A549 (cell line): ENCODE results near the gene HEXIM2. TPM values are rescaled to one million over a fixed set of nuclear protein-coding genes. Genes with fewer than 3 reads are reported as not detected.
A peak's percentile ranks its signal among the peaks of the same experiment; 100 is the strongest.

ENCODE experiments used
- ATAC-seq, 2 experiments: fragments of 200-7000 bp in 1 of 2; fragments of >200 bp in 1 of 2; cut with Nextera tagmentation in 1 of 2; cut with Tn5 transposase in 1 of 2; 3 replicates each; pipeline versions ENCODE4 v1.8.0 to v1.9.1; 2018 to 2020; ENCODE audit warnings: mild to moderate bottlenecking in 1 of 2, moderate library complexity in 1 of 2
- CTCF ChIA-PET: fragments of 300-600 bp; sonication (Branson Sonifier 250); formaldehyde crosslinking; extraction: SDS; loops from one replicate; lab custom pipeline; 2021; ENCODE audit warnings: antibody characterized with exemption, inconsistent platforms; lab: Yijun Ruan, JAX
- POLR2A ChIA-PET: fragments of 350-600 bp; formaldehyde crosslinking; extraction: SDS; loops from one replicate; lab custom pipeline; 2021; ENCODE audit warnings: antibody characterized with exemption, inconsistent platforms; lab: Yijun Ruan, JAX
- DNase-seq, 2 experiments: peaks; one replicate each; pipeline versions ENCODE4 v3.0.0 to v3.0.0-alpha.2; 2011 to 2016; ENCODE audit warnings: low read depth in 1 of 2, low spot score in 1 of 2
- FAIRE-seq: peaks from 2 replicates; lab custom pipeline; 2011; peaks lifted over from hg19 to GRCh38; lab: Jason Lieb, UNC
- H3K27ac ChIP-seq, 2 experiments: fragments of >200 bp; sonication (Bioruptor Twin); formaldehyde crosslinking; 3 replicates each; pipeline ENCODE4 v1.5.1; 2016 to 2017
- H3K4me1 ChIP-seq: fragments of >200 bp; sonication (Bioruptor Twin); formaldehyde crosslinking; 3 replicates; pipeline ENCODE4 v1.6.1; 2016
- H3K4me2 ChIP-seq: fragments of >200 bp; sonication (Bioruptor Twin); formaldehyde crosslinking; 3 replicates; pipeline ENCODE4 v1.6.1; 2016
- H3K4me3 ChIP-seq: fragments of >200 bp; sonication (Bioruptor Twin); formaldehyde crosslinking; 3 replicates; pipeline ENCODE4 v1.5.1; 2016
- H3K9me3 ChIP-seq: fragments of >200 bp; sonication (Bioruptor Twin); formaldehyde crosslinking; 3 replicates; pipeline ENCODE4 v1.6.1; 2016
- ATOH8 ChIP-seq: fragments of 250-450 bp; sonication (Bioruptor Pico); IDR thresholded peaks from 2 replicates; pipeline ENCODE4 v1.5.0; 2020; ENCODE audit warnings: low read depth, mild to moderate bottlenecking, moderate library complexity
- BHLHE40 ChIP-seq: IDR thresholded peaks from 2 replicates; pipeline ENCODE4 v1.6.1; 2012; ENCODE audit warnings: low read depth, low read length, inconsistent platforms
- CBX2 ChIP-seq: fragments of 200-600 bp; sonication (generic); IDR thresholded peaks from 2 replicates; pipeline ENCODE4 v1.6.1; 2016; ENCODE audit warnings: low read depth, mild to moderate bottlenecking, borderline replicate concordance
- CHD2 ChIP-seq: fragments of 150-350 bp; IDR thresholded peaks from 2 replicates; pipeline ENCODE4 v1.6.1; 2014; ENCODE audit warnings: low read length; ENCODE audit not compliant: partially characterized antibody
- CHD4 ChIP-seq: fragments of 200-600 bp; sonication (generic); IDR thresholded peaks from 2 replicates; pipeline ENCODE4 v1.6.1; 2016; ENCODE audit warnings: antibody characterized with exemption, mild to moderate bottlenecking, borderline replicate concordance
- E2F6 ChIP-seq: IDR thresholded peaks from 2 replicates; pipeline ENCODE4 v1.6.1; 2012; ENCODE audit warnings: low read depth, borderline replicate concordance
- EHF ChIP-seq: fragments of 250-450 bp; sonication (Bioruptor Pico); IDR thresholded peaks from 2 replicates; pipeline ENCODE4 v1.5.0; 2020; ENCODE audit warnings: mild to moderate bottlenecking
- EHMT2 ChIP-seq: fragments of 200-600 bp; sonication (generic); IDR thresholded peaks from 2 replicates; pipeline ENCODE4 v1.6.1; 2016; ENCODE audit warnings: antibody characterized with exemption, low read depth, mild to moderate bottlenecking, moderate library complexity
- FOSL2 ChIP-seq, 2 experiments: fragments of 450-650 bp in 1 of 2; fragments of >200 bp in 1 of 2; sonication (Bioruptor Twin) in 1 of 2; formaldehyde crosslinking; IDR thresholded peaks; 2 replicates each; pipeline versions ENCODE4 v1.5.0 to v1.6.1; 2016 to 2020; ENCODE audit warnings: mild to moderate bottlenecking in 1 of 2, moderate library complexity in 1 of 2
- FOXS1 ChIP-seq: fragments of 250-450 bp; sonication (Bioruptor Pico); IDR thresholded peaks from 2 replicates; pipeline ENCODE4 v1.5.0; 2020; ENCODE audit warnings: mild to moderate bottlenecking, moderate library complexity
- GATA3 ChIP-seq: IDR thresholded peaks from 2 replicates; pipeline ENCODE4 v1.6.1; 2012; ENCODE audit warnings: borderline replicate concordance
- HEYL ChIP-seq: fragments of 250-450 bp; sonication (Bioruptor Pico); IDR thresholded peaks from 2 replicates; pipeline ENCODE4 v1.8.0; 2021; ENCODE audit warnings: mild to moderate bottlenecking, moderate library complexity
- HOXA7 ChIP-seq: fragments of 250-450 bp; sonication (Bioruptor Pico); IDR thresholded peaks from 2 replicates; pipeline ENCODE4 v1.5.0; 2020; ENCODE audit warnings: mild to moderate bottlenecking, moderate library complexity
- HOXB5 ChIP-seq: fragments of 250-450 bp; sonication (Bioruptor Pico); IDR thresholded peaks from 2 replicates; pipeline ENCODE4 v1.5.0; 2020; ENCODE audit warnings: mild to moderate bottlenecking, moderate library complexity
- JUN ChIP-seq, 2 experiments: fragments of >200 bp; sonication (Bioruptor Twin); formaldehyde crosslinking; IDR thresholded peaks; 2 replicates in 1 of 2; 3 replicates in 1 of 2; pipeline ENCODE4 v1.6.1; 2016 to 2017
- JUNB ChIP-seq: fragments of >200 bp; sonication (Bioruptor Twin); formaldehyde crosslinking; IDR thresholded peaks from 2 replicates; pipeline ENCODE4 v1.6.1; 2016
- KDM5A ChIP-seq: fragments of 200-600 bp; sonication (generic); IDR thresholded peaks from 2 replicates; pipeline ENCODE4 v1.6.1; 2016; ENCODE audit warnings: antibody characterized with exemption, mild to moderate bottlenecking
- MAX ChIP-seq: IDR thresholded peaks from 2 replicates; pipeline ENCODE4 v1.6.1; 2012
- MAZ ChIP-seq: fragments of 150-350 bp; IDR thresholded peaks from 2 replicates; pipeline ENCODE4 v1.6.1; 2014; ENCODE audit warnings: antibody characterized with exemption, low read depth, low read length, borderline replicate concordance
- NFE2L2 ChIP-seq: fragments of 150-350 bp; conservative IDR thresholded peaks from 2 replicates; pipeline ENCODE4 v1.6.1; 2014; ENCODE audit warnings: low read length
- PHF8 ChIP-seq: fragments of 200-600 bp; sonication (generic); IDR thresholded peaks from 2 replicates; pipeline ENCODE4 v1.6.1; 2016; ENCODE audit warnings: low read depth, mild to moderate bottlenecking, antibody characterized with exemption, moderate library complexity, borderline replicate concordance
- POLR2A ChIP-seq: IDR thresholded peaks from 2 replicates; pipeline ENCODE4 v1.6.1; 2012; ENCODE audit warnings: mild to moderate bottlenecking, low read length
- RAD21 ChIP-seq, 2 experiments: fragments of >200 bp in 1 of 2; sonication (Bioruptor Twin) in 1 of 2; formaldehyde crosslinking in 1 of 2; IDR thresholded peaks in 1 of 2; conservative IDR thresholded peaks in 1 of 2; 2 replicates in 1 of 2; 3 replicates in 1 of 2; pipeline ENCODE4 v1.6.1; 2012 to 2018; ENCODE audit warnings: inconsistent platforms in 1 of 2
- RARB ChIP-seq: fragments of 250-450 bp; sonication (Bioruptor Pico); IDR thresholded peaks from 2 replicates; pipeline ENCODE4 v1.8.0; 2021; ENCODE audit warnings: mild to moderate bottlenecking, moderate library complexity
- RCOR1 ChIP-seq: fragments of 150-350 bp; IDR thresholded peaks from 2 replicates; pipeline ENCODE4 v1.6.1; 2014; ENCODE audit warnings: antibody characterized with exemption, low read length, low read depth
- SMC3 ChIP-seq: fragments of >200 bp; sonication (Bioruptor Twin); formaldehyde crosslinking; IDR thresholded peaks from 3 replicates; pipeline ENCODE4 v1.6.1; 2018; ENCODE audit warnings: inconsistent platforms
- TFCP2L1 ChIP-seq: fragments of 250-450 bp; sonication (Bioruptor Pico); IDR thresholded peaks from 2 replicates; pipeline ENCODE4 v1.5.0; 2021; ENCODE audit warnings: mild to moderate bottlenecking
- USF2 ChIP-seq: fragments of 450-650 bp; IDR thresholded peaks from 2 replicates; pipeline ENCODE4 v1.6.1; 2014; ENCODE audit warnings: antibody characterized with exemption
- ZC3H11A ChIP-seq: fragments of 450-650 bp; IDR thresholded peaks from 2 replicates; pipeline ENCODE4 v1.6.1; 2014; ENCODE audit warnings: antibody characterized with exemption, mild to moderate bottlenecking
- ZFP36 ChIP-seq: fragments of 450-650 bp; IDR thresholded peaks from 2 replicates; pipeline ENCODE4 v1.6.1; 2014; ENCODE audit warnings: borderline replicate concordance; ENCODE audit not compliant: partially characterized antibody
- ZNF302 ChIP-seq: fragments of 250-450 bp; sonication (Bioruptor Pico); IDR thresholded peaks from 2 replicates; pipeline ENCODE4 v1.9.0; 2021; ENCODE audit warnings: inconsistent platforms, mild to moderate bottlenecking, moderate library complexity
- ZSCAN20 ChIP-seq: fragments of 250-450 bp; sonication (Bioruptor Pico); IDR thresholded peaks from 2 replicates; pipeline ENCODE4 v1.8.0; 2022; ENCODE audit warnings: mild to moderate bottlenecking, moderate library complexity
- WGBS: methylation state at CpG from one replicate; pipeline ENCODE4 v1.1.6; 2017; ENCODE audit errors: missing lambda C conversion rate; 5-methylcytosine and 5-hydroxymethylcytosine counted together
- polyA plus RNA-seq, 4 experiments: library from polyadenylated mRNA; depleted of rRNA in 3 of 4; stranded (reverse); fragments of >200 nt; fragmentation: RNase III in 1 of 4; extraction: RNeasy Plus Mini Kit Qiagen cat#74134 plus additional on column Dnase treatment in 1 of 4; gene quantifications; 2 replicates in 3 of 4; 3 replicates in 1 of 4; pipeline ENCODE4 v1.2.3, GENCODE V29; 2011 to 2017

The HEXIM2 gene
- polyA plus RNA-seq, 2 of the 4 experiments (the other 2 are of a cell fraction): 15.5 to 23.1 TPM

- no peak for FAIRE-seq
- DNase-seq: no peak
- Histone ChIP-seq H3K9me3 (no peaks in the 10 kb centered on the region), H3K4me3 (0 out of 3 replicates have a peak overlapping the region, but pooled peaks have one; percentile 10), H3K4me1 (peaks cover 65% of the 10 kb centered on the region), H3K4me2 (peak overlapping the region; percentile 86), H3K27ac (peak overlapping the region; percentile 95 to 98)
- ATAC-seq: no peak
- no peak for TF ChIP-seq FOSL2 (IDR thresholded peaks at IDR 0.05)
- TF ChIP-seq FOSL2 (CRISPR knock-in tag; IDR thresholded peaks at IDR 0.05): no peak
- TF ChIP-seq RAD21 (conservative IDR thresholded peaks at IDR 0.05 in 1 of 2, IDR thresholded peaks at IDR 0.05 in 1 of 2): no peak
- peak; percentile 95 for TF ChIP-seq ZFP36
- TF ChIP-seq ZSCAN20: no peak
- no peak for TF ChIP-seq CHD4
- TF ChIP-seq RCOR1: no peak
- no peak for TF ChIP-seq PHF8
- no peak for TF ChIP-seq EHMT2
- ChIA-PET POLR2A (interaction anchor here (1.3 kb wide), 2 partner anchors 12 to 25 kb away, joined by 3 to 5 read pairs; partner anchors contain the start of genes ACBD4 and HEXIM1), CTCF (interaction anchor here (0.7 to 20.1 kb wide), 8 partner anchors 8 to 203 kb away, joined by 3 to 742 read pairs (median 9); partner anchors contain the start of genes ACBD4, HEXIM1, HEXIM2 and PLCD3)
- WGBS: 47% methylated on average over 6 of the region's 6 CpGs
Observed at GRCh38 chr17:45123076-45123770, 38.5 kb upstream of the HEXIM2 start.

- H3K4me3 ChIP-seq: 0 out of 3 replicates have a peak overlapping the region, but pooled peaks have one; percentile 10
- H3K4me1 ChIP-seq: peaks cover 75% of the 10 kb centered on the region
- CTCF ChIA-PET: interaction anchor here (0.6 to 20.1 kb wide), 10 partner anchors 9 to 204 kb away, joined by 3 to 742 read pairs (median 8); partner anchors contain the start of genes ACBD4, HEXIM1, HEXIM2 and PLCD3
- WGBS: 6% methylated on average over 11 of the region's 15 CpGs
- H3K4me2 ChIP-seq: peak overlapping the region; percentile 86
- FAIRE-seq (peak; percentile 94), DNase-seq (peak; percentile 95 to 96), ATAC-seq (peak; percentile 77 to 85)
- peak overlapping the region; percentile 95 to 98 for H3K27ac ChIP-seq
- H3K9me3 ChIP-seq: no peaks in the 10 kb centered on the region
- POLR2A ChIA-PET: interaction anchor here (1.3 kb wide), 2 partner anchors 11 to 24 kb away, joined by 3 to 5 read pairs; partner anchors contain the start of genes ACBD4 and HEXIM1
- TF ChIP-seq NFE2L2: no peak
- peak; percentile 61; the same call in 1 of the 2 replicates for TF ChIP-seq GATA3
- TF ChIP-seq HOXB5 (CRISPR knock-in tag): peak; percentile 70; the same call in 1 of the 2 replicates
- peak; percentile 88 for TF ChIP-seq JUNB
- TF ChIP-seq ZNF302 (CRISPR knock-in tag): peak; percentile 42; the same call in 1 of the 2 replicates
- TF ChIP-seq MAZ: no peak
- TF ChIP-seq RCOR1: 0 out of 2 replicates have a peak, but pooled peaks have one; percentile 15
- TF ChIP-seq BHLHE40: 0 out of 2 replicates have a peak, but pooled peaks have one; percentile 3
- TF ChIP-seq FOSL2 (IDR thresholded peaks at IDR 0.05): peak; percentile 96
- TF ChIP-seq FOSL2 (CRISPR knock-in tag; IDR thresholded peaks at IDR 0.05): peak; percentile 100
- TF ChIP-seq RARB: peak; percentile 68; the same call in 1 of the 2 replicates
- no peak for TF ChIP-seq ZC3H11A
- TF ChIP-seq KDM5A: no peak
- TF ChIP-seq E2F6: peak; percentile 41; the same call in 1 of the 2 replicates
- TF ChIP-seq HEYL (CRISPR knock-in tag): peak; percentile 86; the same call in 1 of the 2 replicates
- no peak for TF ChIP-seq USF2
- no peak for TF ChIP-seq CHD2
- peak; percentile 83 for TF ChIP-seq MAX
- TF ChIP-seq EHF (CRISPR knock-in tag): 0 out of 2 replicates have a peak, but pooled peaks have one; percentile 19
- TF ChIP-seq FOXS1 (CRISPR knock-in tag): no peak
- TF ChIP-seq CBX2: no peak
- TF ChIP-seq JUN (IDR thresholded peaks at IDR 0.05): peak; percentile 71 to 97; a peak in 4 of 5 replicates
- 0 out of 2 replicates have a peak, but pooled peaks have one; percentile 51 for TF ChIP-seq TFCP2L1 (CRISPR knock-in tag)
- peak; percentile 67; the same call in 1 of the 2 replicates for TF ChIP-seq ATOH8 (CRISPR knock-in tag)
- 0 out of 3 replicates have a peak, but pooled peaks have one; percentile 10 for TF ChIP-seq SMC3
- TF ChIP-seq RAD21 (conservative IDR thresholded peaks at IDR 0.05 in 1 of 2, IDR thresholded peaks at IDR 0.05 in 1 of 2): peak in 1 of 2 experiments; percentile 26; a peak in 1 of 5 replicates
- TF ChIP-seq CHD4: no peak
- peak; percentile 27; the same call in 1 of the 2 replicates for TF ChIP-seq HOXA7
- peak; percentile 32; the same call in 1 of the 2 replicates for TF ChIP-seq POLR2A
Observed at GRCh38 chr17:45123930-45124796, 37.5 kb upstream of the HEXIM2 start.
